GM21717 (cell line): Measurements from ENCODE around the gene KRTAP5-4.
"Not testable (repeated sequence)": the region's sequence is repeated elsewhere in the genome, so short reads cannot be mapped to it uniquely, and the experiment has no call there.

Experiments used
- ATAC-seq: cut with Tn5 transposase; IDR thresholded peaks from one replicate; pipeline ENCODE4 v1.9.1; 2021; ENCODE audit warnings: mild to moderate bottlenecking, moderate library complexity; ENCODE audit not compliant: unreplicated experiment

Gene KRTAP5-4

GRCh38 chr11:1653541-1654387 lies 31.8 kb upstream of the KRTAP5-4 start:
- ATAC-seq = no peak

GRCh38 chr11:1652771-1653540 lies 31.0 kb upstream of the KRTAP5-4 start:
- no peak for ATAC-seq

- no peak for ATAC-seq
These were observed 30.5 kb upstream of the KRTAP5-4 start for GRCh38 chr11:1652442-1652770.

GRCh38 chr11:1652026-1652425 lies 30.1 kb upstream of the KRTAP5-4 start:
- no peak for ATAC-seq

- no peak for ATAC-seq
These were observed 29.6 kb upstream of the KRTAP5-4 start for GRCh38 chr11:1651411-1651980.

GRCh38 chr11:1650918-1651262 lies 29.0 kb upstream of the KRTAP5-4 start:
- no peak for ATAC-seq

GRCh38 chr11:1650034-1650917 lies 28.3 kb upstream of the KRTAP5-4 start:
- ATAC-seq = no peak

GRCh38 chr11:1648653-1649420 lies 26.9 kb upstream of the KRTAP5-4 start:
- no peak for ATAC-seq

GRCh38 chr11:1647901-1648652 lies 26.1 kb upstream of the KRTAP5-4 start:
- ATAC-seq = no peak

- not testable (repeated sequence) for ATAC-seq
These were observed 24.6 kb upstream of the KRTAP5-4 start for GRCh38 chr11:1646540-1646939.

GRCh38 chr11:1645357-1645821 lies 23.5 kb upstream of the KRTAP5-4 start:
- ATAC-seq = no peak

- ATAC-seq = no peak
These were observed 22.8 kb upstream of the KRTAP5-4 start for GRCh38 chr11:1644601-1645356.

GRCh38 chr11:1643146-1643690 lies 21.3 kb upstream of the KRTAP5-4 start:
- no peak for ATAC-seq

- ATAC-seq = no peak
These were observed 20.6 kb upstream of the KRTAP5-4 start for GRCh38 chr11:1642288-1643145.

GRCh38 chr11:1641096-1641495 lies 19.2 kb upstream of the KRTAP5-4 start:
- ATAC-seq = no peak

GRCh38 chr11:1640076-1640946 lies 18.4 kb upstream of the KRTAP5-4 start:
- ATAC-seq = no peak

- ATAC-seq = no peak
These were observed 17.7 kb upstream of the KRTAP5-4 start for GRCh38 chr11:1639666-1640065.
